ENCODE results near the gene PCSK6. TPM values are rescaled to one million over a fixed set of nuclear protein-coding genes. Genes with fewer than 3 reads are reported as not detected.

Gene PCSK6
- total and polyA plus RNA-seq, 5 experiments from 2014 or later, result 0.04 to 6.7 (median 1.3) TPM

DNA sequence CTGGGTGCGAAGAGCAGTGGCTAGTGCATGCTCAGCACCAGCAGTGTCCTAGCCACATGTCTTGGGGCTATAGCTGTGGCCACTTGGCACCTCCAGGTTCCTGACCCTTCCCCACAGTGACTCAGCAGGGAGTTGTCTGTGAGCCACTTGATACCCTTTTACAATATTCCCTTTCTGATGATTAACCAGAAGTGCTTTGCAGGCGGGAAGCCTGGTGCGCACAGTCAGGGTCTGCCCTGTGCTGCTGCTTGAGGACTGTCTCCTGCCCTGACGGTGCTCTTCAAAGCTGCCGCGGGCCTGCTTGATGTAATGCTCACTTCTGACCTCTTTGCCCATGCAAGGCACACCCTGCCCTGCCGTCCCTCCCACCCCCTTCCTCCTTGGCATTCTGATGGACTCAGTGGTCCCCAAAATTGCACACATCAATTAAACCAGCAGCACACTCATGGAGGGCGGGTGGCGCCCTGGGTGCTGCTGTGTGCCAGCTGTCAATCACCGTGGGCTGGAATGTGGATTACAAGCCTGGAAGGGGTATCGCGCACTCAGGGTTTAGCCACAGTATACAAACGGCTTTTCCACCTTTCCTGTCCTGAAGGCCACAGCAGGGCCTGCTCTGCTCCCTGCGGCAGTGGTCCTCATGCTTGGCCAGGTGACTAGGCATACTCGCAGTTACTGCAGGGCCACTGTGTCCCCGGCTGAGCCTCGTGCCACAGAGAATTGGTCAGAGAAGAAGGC is 40.9 kb upstream of the PCSK6 start:
- no peak for DNase-seq
- POLR2A ChIA-PET, result no interaction called here
- no peaks in the 10 kb centered on the region for H3K36me3 Mint-ChIP-seq
- H3K9me3 Mint-ChIP-seq, result no peaks in the 10 kb centered on the region
- H3K27ac Mint-ChIP-seq, result no peak overlapping the region
- no peak overlapping the region for H3K4me3 Mint-ChIP-seq
- H3K4me1 Mint-ChIP-seq, result no peaks in the 10 kb centered on the region
- no peak for ATAC-seq
- H3K27me3 Mint-ChIP-seq, result peaks cover 0 to 37% (median 7%) of the 10 kb centered on the region in 5 donors

DNA sequence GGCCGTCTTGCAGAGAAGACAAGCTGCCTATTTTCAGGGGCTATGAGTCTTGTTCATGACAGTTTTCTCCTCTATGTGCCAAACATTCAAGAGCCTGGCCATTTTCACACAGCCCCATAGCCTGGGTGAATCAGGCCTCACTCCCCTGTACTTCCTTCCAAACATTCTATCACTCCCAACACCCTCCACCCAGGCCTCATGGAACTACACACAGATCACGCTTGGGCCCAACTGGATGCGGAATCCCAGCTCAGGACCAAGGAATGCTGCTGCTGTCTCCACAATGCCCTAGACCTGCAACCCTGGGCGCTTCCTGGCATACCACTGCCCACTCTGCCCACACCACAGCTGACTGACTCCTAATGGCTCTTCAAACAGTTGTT is 39.4 kb upstream of the PCSK6 start:
- Mint-ChIP-seq H3K4me3 (no peak overlapping the region), H3K27me3 (peaks cover 2 to 33% (median 14%) of the 10 kb centered on the region in 5 donors), H3K27ac (no peak overlapping the region), H3K36me3 (no peaks in the 10 kb centered on the region), H3K9me3 (no peaks in the 10 kb centered on the region), H3K4me1 (no peaks in the 10 kb centered on the region)
- no peak for ATAC-seq
- DNase-seq, result no peak
- POLR2A ChIA-PET, result no interaction called here

GRCh38 chr15:101528108-101528916 is 38.8 kb upstream of the PCSK6 start:
- POLR2A ChIA-PET, result no interaction called here
- Mint-ChIP-seq H3K9me3 (peaks cover 0 to 3% (median 0%) of the 10 kb centered on the region in 9 donors), H3K36me3 (no peaks in the 10 kb centered on the region), H3K27me3 (peaks cover 5 to 35% (median 17%) of the 10 kb centered on the region in 5 donors), H3K27ac (no peak overlapping the region), H3K4me1 (peaks cover 0 to 2% (median 0%) of the 10 kb centered on the region in 4 donors), H3K4me3 (no peak overlapping the region)
- no peak for ATAC-seq
- DNase-seq, result no peak

- ATAC-seq (no peak), DNase-seq (no peak)
- Mint-ChIP-seq H3K27ac (no peak overlapping the region), H3K36me3 (no peaks in the 10 kb centered on the region), H3K9me3 (peaks cover 0 to 5% (median 0%) of the 10 kb centered on the region in 9 donors), H3K4me1 (peaks cover 0 to 7% (median 4%) of the 10 kb centered on the region in 4 donors), H3K27me3 (peaks cover 6 to 37% (median 25%) of the 10 kb centered on the region in 5 donors), H3K4me3 (no peak overlapping the region)
- POLR2A ChIA-PET, result no interaction called here
Measured at GRCh38 chr15:101526890-101527289, 37.4 kb upstream of the PCSK6 start.

- no peak for ATAC-seq
- no peak overlapping the region for H3K27ac Mint-ChIP-seq
- DNase-seq, result no peak
- peaks cover 0 to 5% (median 0%) of the 10 kb centered on the region in 9 donors for H3K9me3 Mint-ChIP-seq
- H3K36me3 Mint-ChIP-seq, result no peaks in the 10 kb centered on the region
- peaks cover 6 to 42% (median 25%) of the 10 kb centered on the region in 5 donors for H3K27me3 Mint-ChIP-seq
- no peak overlapping the region for H3K4me3 Mint-ChIP-seq
- POLR2A ChIA-PET, result no interaction called here
- H3K4me1 Mint-ChIP-seq, result peaks cover 4 to 9% (median 8%) of the 10 kb centered on the region in 4 donors
Measured at GRCh38 chr15:101526442-101526841, 36.9 kb upstream of the PCSK6 start.

- peak overlapping the region in 1 of 10 donors; percentile 52 for H3K27ac Mint-ChIP-seq
- ATAC-seq, result no peak
- peaks cover 6 to 46% (median 25%) of the 10 kb centered on the region in 5 donors for H3K27me3 Mint-ChIP-seq
- H3K4me3 Mint-ChIP-seq, result no peak overlapping the region
- peaks cover 5 to 11% (median 10%) of the 10 kb centered on the region in 4 donors for H3K4me1 Mint-ChIP-seq
- peaks cover 0 to 5% (median 0%) of the 10 kb centered on the region in 9 donors for H3K9me3 Mint-ChIP-seq
- DNase-seq, result no peak
- POLR2A ChIA-PET, result no interaction called here
- no peaks in the 10 kb centered on the region for H3K36me3 Mint-ChIP-seq
Measured at GRCh38 chr15:101526021-101526420, 36.5 kb upstream of the PCSK6 start.

- Mint-ChIP-seq H3K4me3 (no peak overlapping the region), H3K27ac (peak overlapping the region in 1 of 10 donors; percentile 15), H3K4me1 (peaks cover 5 to 11% (median 10%) of the 10 kb centered on the region in 4 donors), H3K9me3 (peaks cover 0 to 7% (median 2%) of the 10 kb centered on the region in 9 donors), H3K36me3 (peaks cover 0 to 7% (median 0%) of the 10 kb centered on the region in 3 donors), H3K27me3 (peaks cover 7 to 54% (median 31%) of the 10 kb centered on the region in 5 donors)
- DNase-seq (no peak), ATAC-seq (no peak)
- POLR2A ChIA-PET, result no interaction called here
Measured at GRCh38 chr15:101525087-101525669, 35.7 kb upstream of the PCSK6 start.

- Mint-ChIP-seq H3K9me3 (peaks cover 5 to 21% (median 15%) of the 10 kb centered on the region in 9 donors), H3K4me3 (no peak overlapping the region), H3K27me3 (peaks cover 10 to 65% (median 32%) of the 10 kb centered on the region in 5 donors), H3K4me1 (peaks cover 5 to 11% (median 10%) of the 10 kb centered on the region in 4 donors), H3K36me3 (peaks cover 0 to 20% (median 2%) of the 10 kb centered on the region in 3 donors), H3K27ac (peak overlapping the region in 1 of 10 donors; percentile 85)
- POLR2A ChIA-PET, result no interaction called here
- no peak for DNase-seq
- ATAC-seq, result no peak
Measured at GRCh38 chr15:101523560-101523940, 34.0 kb upstream of the PCSK6 start.

GRCh38 chr15:101522621-101523559 is 33.4 kb upstream of the PCSK6 start:
- Mint-ChIP-seq H3K27me3 (peaks cover 10 to 60% (median 32%) of the 10 kb centered on the region in 5 donors), H3K27ac (no peak overlapping the region), H3K9me3 (peaks cover 10 to 26% (median 21%) of the 10 kb centered on the region in 9 donors), H3K36me3 (peaks cover 2 to 25% (median 3%) of the 10 kb centered on the region in 3 donors), H3K4me3 (no peak overlapping the region), H3K4me1 (peaks cover 5 to 11% (median 10%) of the 10 kb centered on the region in 4 donors)
- DNase-seq, result no peak
- ATAC-seq, result no peak
- POLR2A ChIA-PET, result no interaction called here

DNA sequence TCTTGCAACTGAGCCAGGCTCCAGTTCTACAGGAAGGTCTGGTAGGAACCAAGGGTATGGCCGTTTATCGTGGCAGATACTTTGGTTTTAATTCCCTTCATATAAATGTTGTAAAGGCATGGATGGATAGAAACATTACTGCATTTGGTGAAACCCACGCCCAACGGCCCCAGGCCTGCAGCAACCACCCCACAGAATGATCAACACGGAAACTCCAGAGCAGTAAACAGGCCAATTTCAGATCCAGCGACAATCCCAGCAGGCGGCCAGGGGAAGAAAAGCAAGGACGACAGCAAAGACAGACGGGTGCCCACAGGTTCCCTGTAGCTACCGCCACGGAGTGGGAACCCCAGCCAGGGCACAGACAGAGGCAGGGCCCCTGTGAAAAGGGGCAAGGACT is 32.6 kb upstream of the PCSK6 start:
- DNase-seq (no peak), ATAC-seq (no peak)
- Mint-ChIP-seq H3K4me1 (peaks cover 5 to 11% (median 10%) of the 10 kb centered on the region in 4 donors), H3K27ac (peak overlapping the region in 1 of 10 donors; percentile 49), H3K4me3 (no peak overlapping the region), H3K36me3 (peaks cover 2 to 30% (median 5%) of the 10 kb centered on the region in 3 donors), H3K27me3 (peaks cover 10 to 56% (median 32%) of the 10 kb centered on the region in 5 donors), H3K9me3 (peaks cover 11 to 34% (median 28%) of the 10 kb centered on the region in 9 donors)
- POLR2A ChIA-PET, result no interaction called here

DNA sequence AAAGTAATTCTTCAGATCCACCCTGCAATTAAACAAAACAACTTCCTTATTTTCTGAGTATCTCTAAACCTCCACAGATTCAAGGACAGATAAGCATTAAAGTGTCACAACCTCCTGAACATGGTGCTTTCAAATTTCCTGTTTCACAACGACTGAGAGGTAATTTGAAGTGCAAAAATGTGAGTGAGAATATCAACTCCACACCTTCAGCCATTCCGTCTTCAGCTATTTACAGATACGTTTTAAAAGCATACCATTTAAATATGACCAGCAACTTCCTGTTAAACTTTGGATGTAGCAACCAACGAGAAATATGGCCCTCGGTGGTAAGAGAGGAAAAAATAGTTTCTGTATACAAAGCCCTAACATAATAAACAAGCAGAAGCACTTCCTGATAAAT is 32.1 kb upstream of the PCSK6 start:
- POLR2A ChIA-PET, result no interaction called here

DNA sequence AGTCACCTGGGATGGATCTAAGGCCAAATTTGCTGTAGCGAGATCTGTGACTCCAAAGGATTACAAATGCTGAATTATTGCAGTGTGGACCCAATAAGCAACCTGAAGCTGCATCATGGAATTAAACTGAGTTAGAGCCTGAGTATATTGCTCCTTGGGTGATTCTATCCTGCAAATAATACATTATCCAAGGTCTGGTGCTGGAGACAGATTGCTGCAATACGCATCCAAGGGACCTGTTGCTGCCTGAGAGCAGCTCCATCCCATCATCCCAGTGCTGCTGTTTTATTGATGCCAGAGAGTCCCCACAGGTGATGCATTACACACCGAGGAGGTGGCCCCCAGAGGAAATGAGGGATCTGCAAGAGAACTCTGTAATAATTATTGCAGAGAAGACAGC is 31.6 kb upstream of the PCSK6 start:
- DNase-seq (no peak), ATAC-seq (no peak)
- H3K27me3 Mint-ChIP-seq, result peaks cover 12 to 56% (median 30%) of the 10 kb centered on the region in 5 donors
- H3K4me3 Mint-ChIP-seq, result no peak overlapping the region
- H3K36me3 Mint-ChIP-seq, result peaks cover 2 to 39% (median 13%) of the 10 kb centered on the region in 3 donors
- no peak overlapping the region for H3K27ac Mint-ChIP-seq
- POLR2A ChIA-PET, result no interaction called here
- H3K9me3 Mint-ChIP-seq, result peaks cover 17 to 44% (median 38%) of the 10 kb centered on the region in 9 donors
- H3K4me1 Mint-ChIP-seq, result peaks cover 5 to 11% (median 10%) of the 10 kb centered on the region in 4 donors

More for the DNA sequence above, 32.1 kb upstream of the PCSK6 start:
- no peak for ATAC-seq
- H3K4me1 Mint-ChIP-seq, result peaks cover 5 to 11% (median 10%) of the 10 kb centered on the region in 4 donors
- H3K27me3 Mint-ChIP-seq, result peaks cover 12 to 56% (median 32%) of the 10 kb centered on the region in 5 donors
- no peak for DNase-seq
- H3K36me3 Mint-ChIP-seq, result peaks cover 2 to 34% (median 10%) of the 10 kb centered on the region in 3 donors
- peaks cover 14 to 39% (median 33%) of the 10 kb centered on the region in 9 donors for H3K9me3 Mint-ChIP-seq
- peak overlapping the region in 1 of 10 donors; percentile 11 for H3K4me3 Mint-ChIP-seq
- H3K27ac Mint-ChIP-seq, result peak overlapping the region in 1 of 10 donors; percentile 49

All from naive thymus-derived CD8-positive, alpha-beta T cell (primary cell).